AG04450 (cell line): ENCODE data around the gene TNFRSF14. TPM values are rescaled to one million over a fixed set of nuclear protein-coding genes. Genes with fewer than 3 reads are reported as not detected.
"Not testable (repeated sequence)": the region's sequence is repeated elsewhere in the genome, so short reads cannot be mapped to it uniquely, and the experiment has no call there.

Experiments
- CTCF ChIA-PET: fragments of 300-600, 350-600 bp; formaldehyde crosslinking; extraction: SDS; loops from one replicate; lab custom pipeline; 2022; ENCODE audit warnings: antibody characterized with exemption, inconsistent platforms; lab: Charles Lee
- POLR2A ChIA-PET: fragments of 350-600 bp; formaldehyde crosslinking; extraction: SDS; loops from one replicate; lab custom pipeline; 2021; ENCODE audit warnings: antibody characterized with exemption, inconsistent platforms; lab: Yijun Ruan, JAX
- DNase-seq: peaks from one replicate; pipeline ENCODE4 v3.0.0-alpha.2; 2011; ENCODE audit warnings: low read depth, low spot score
- H3K27ac ChIP-seq: one replicate; pipeline ENCODE4 v1.5.1; 2012; ENCODE audit warnings: low read depth, low read length, control low read depth
- H3K27me3 ChIP-seq: one replicate; pipeline ENCODE4 v1.6.0; 2012; ENCODE audit warnings: low read length; ENCODE audit not compliant: control insufficient read depth, insufficient read depth
- H3K4me3 ChIP-seq: 2 replicates; pipeline ENCODE4 v1.5.1; 2011; ENCODE audit warnings: mild to moderate bottlenecking, low read depth, low read length, control low read depth
- H3K9me3 ChIP-seq: 2 replicates; pipeline ENCODE4 v1.5.1; 2012; ENCODE audit warnings: low read length; ENCODE audit not compliant: control insufficient read depth, insufficient read depth
- CTCF ChIP-seq: IDR thresholded peaks from 2 replicates; pipeline ENCODE4 v1.5.1; 2011; ENCODE audit warnings: low read depth, low read length, control low read depth, inconsistent platforms
- polyA plus RNA-seq: library from polyadenylated mRNA; depleted of rRNA; stranded (reverse); fragments of >200 nt; gene quantifications from 2 replicates; pipeline ENCODE4 v1.2.3, GENCODE V29; 2011

TNFRSF14 gene
- polyA plus RNA-seq, 1 experiment = 5.4 TPM

DNA sequence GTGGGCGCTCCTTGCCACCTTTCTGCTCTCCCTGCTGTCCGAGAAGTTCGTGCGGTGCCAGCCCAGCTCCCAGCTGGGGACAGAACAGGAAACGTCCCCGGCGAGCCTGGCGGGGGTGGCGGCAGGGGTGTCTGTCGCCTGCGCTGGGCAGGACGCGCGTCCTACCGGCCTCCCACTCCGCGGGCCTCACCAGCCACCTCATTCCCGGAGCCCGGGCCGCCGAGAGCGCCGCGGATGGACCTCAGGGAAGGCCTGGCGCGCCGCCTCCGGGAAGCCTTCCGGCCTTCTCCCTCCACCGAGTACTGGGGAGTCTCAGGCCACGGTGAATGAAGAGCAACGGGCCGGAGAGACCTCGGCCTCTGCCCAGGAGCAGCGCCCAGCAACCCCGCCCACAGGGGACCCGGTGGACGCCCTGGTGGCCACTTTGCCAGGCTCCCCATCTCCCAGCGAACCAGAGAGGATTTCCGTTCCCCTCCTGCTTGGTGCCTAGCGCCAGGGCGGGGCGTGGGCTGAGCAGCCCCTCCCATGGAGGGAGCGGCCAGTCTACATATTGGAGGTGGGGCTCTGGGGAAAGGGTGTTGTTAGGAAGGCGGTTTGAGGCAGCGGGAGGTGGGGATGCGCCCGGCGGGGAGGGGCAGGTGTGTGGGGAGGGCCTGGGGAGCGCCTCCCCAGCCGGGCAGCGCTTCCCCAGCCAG, 9.5 kb upstream of the TNFRSF14 start:
- no peaks in the 10 kb centered on the region for H3K9me3 ChIP-seq
- ChIA-PET POLR2A (interaction anchor here (1.1 kb wide), 1 partner anchor 20 kb away, joined by 6 read pairs; the partner anchor contains the start of gene PANK4), CTCF (interaction anchor here (1.0 to 2.5 kb wide), 9 partner anchors 10 to 878 kb away, joined by 4 to 40 read pairs (median 6); partner anchors contain the start of genes FAAP20, PEX10 and TNFRSF14)
- no peak for TF ChIP-seq CTCF
- H3K4me3 ChIP-seq = peak overlapping the region; percentile 58
- no peaks in the 10 kb centered on the region for H3K27me3 ChIP-seq
- no peak overlapping the region for H3K27ac ChIP-seq
- no peak for DNase-seq

DNA sequence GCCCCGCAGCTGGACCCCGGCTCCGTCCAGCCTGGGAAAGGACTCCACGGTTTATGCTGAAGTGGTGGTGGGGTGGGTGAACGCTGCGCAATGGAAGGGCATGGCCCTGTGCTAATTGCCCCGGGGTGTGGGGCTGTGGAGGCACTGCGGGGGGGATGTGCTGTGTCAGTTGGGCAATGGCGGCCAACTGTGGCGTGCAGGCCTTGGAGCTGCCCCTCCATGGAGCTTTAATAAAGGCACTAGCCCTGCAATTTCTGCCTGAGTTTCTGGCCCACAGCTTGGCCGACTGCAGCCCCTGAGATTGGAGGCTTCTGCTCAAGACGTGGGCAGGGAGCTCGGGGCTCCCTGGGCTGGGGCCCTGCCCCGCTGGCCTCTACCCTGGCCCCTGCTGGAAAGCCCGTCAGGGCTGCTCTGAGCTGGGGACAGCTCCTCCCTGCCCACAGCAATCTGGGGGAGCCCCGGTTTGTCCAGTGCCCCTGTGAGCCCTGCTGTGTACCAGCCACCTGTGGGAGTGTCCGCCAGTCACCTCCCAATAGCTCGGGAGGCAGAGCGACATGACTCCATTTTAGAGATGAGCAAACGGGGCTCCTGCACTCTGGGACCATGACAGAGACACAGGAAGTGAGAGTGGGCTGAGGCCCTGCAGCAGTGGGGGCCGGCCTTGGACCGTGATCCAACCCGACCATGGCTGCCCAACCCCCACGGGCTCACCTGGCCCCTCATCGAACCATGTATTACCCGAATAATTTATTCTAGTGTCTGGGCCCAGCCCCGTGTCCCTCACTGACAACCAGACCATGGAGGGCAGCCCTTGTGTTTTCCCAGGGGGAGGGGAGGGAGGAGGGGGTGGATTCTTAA, 8.7 kb upstream of the TNFRSF14 start:
- no peak overlapping the region for H3K27ac ChIP-seq
- DNase-seq = no peak
- POLR2A ChIA-PET = no interaction called here

GRCh38 chr1:2548068-2548589, 8.0 kb upstream of the TNFRSF14 start:
- no peak overlapping the region for H3K27ac ChIP-seq

More for the DNA sequence above, 8.7 kb upstream of the TNFRSF14 start:
- Histone ChIP-seq H3K27me3 (peaks cover 4% of the 10 kb centered on the region), H3K4me3 (peak overlapping the region; percentile 58), H3K9me3 (no peaks in the 10 kb centered on the region)
- no peak for TF ChIP-seq CTCF
- CTCF ChIA-PET = interaction anchor here (1.0 to 2.5 kb wide), 11 partner anchors 9 to 877 kb away, joined by 3 to 40 read pairs (median 6); partner anchors contain the start of genes FAAP20, PANK4, PEX10 and TNFRSF14

GRCh38 chr1:2549367-2550029, 6.7 kb upstream of the TNFRSF14 start:
- CTCF ChIA-PET, H3K4me3 ChIP-seq, DNase-seq, H3K27me3 ChIP-seq, H3K9me3 ChIP-seq, POLR2A ChIA-PET, H3K27ac ChIP-seq: not testable (repeated sequence)

More at GRCh38 chr1:2548068-2548589, 8.0 kb upstream of the TNFRSF14 start:
- ChIA-PET POLR2A (interaction anchor here (0.7 to 1.0 kb wide), 2 partner anchors 22 to 24 kb away, joined by 3 to 5 read pairs; partner anchors contain the start of gene PANK4), CTCF (interaction anchor here (0.6 to 2.5 kb wide), 16 partner anchors 13 to 877 kb away, joined by 3 to 40 read pairs (median 4); partner anchors contain the start of genes FAAP20, PANK4 and PEX10)
- peaks cover 4% of the 10 kb centered on the region for H3K27me3 ChIP-seq
- no peak for DNase-seq
- no peaks in the 10 kb centered on the region for H3K9me3 ChIP-seq
- no peak overlapping the region for H3K4me3 ChIP-seq
- TF ChIP-seq CTCF = peak; percentile 95

DNA sequence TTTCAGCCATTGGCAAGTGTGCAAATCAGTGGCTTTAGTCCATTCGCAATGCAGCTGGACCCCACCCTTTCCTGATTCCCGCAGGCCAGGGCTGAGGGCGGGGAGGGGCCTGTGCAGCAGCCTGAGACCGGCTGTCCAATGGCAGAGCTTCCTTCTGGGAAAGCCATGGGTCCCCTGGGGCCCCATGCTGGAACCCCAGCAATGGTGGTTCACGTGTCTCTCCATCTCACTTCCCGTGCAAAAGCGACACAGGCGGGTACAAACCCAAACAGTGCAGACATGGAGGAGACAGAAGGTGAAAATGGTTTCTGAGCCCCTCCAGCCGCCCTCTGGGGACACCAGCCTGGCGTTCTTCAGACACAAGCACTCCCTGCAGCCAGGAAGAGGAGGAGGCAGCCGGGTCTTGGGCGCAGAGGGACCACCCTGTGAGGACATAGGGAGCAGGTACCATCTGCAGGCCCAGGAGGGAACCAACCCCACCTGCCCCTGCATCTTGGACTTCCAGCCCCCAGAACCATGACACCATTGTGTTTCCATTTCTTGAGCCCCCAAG, 5.8 kb upstream of the TNFRSF14 start:
- POLR2A ChIA-PET, H3K27ac ChIP-seq, DNase-seq, H3K27me3 ChIP-seq, CTCF ChIA-PET, H3K4me3 ChIP-seq, H3K9me3 ChIP-seq: not testable (repeated sequence)

GRCh38 chr1:2551544-2551943, 4.6 kb upstream of the TNFRSF14 start:
- H3K4me3 ChIP-seq, POLR2A ChIA-PET, H3K27me3 ChIP-seq, DNase-seq, H3K27ac ChIP-seq, CTCF ChIA-PET, H3K9me3 ChIP-seq: not testable (repeated sequence)
